ENCODE results near the gene C1QTNF6.

DNA sequence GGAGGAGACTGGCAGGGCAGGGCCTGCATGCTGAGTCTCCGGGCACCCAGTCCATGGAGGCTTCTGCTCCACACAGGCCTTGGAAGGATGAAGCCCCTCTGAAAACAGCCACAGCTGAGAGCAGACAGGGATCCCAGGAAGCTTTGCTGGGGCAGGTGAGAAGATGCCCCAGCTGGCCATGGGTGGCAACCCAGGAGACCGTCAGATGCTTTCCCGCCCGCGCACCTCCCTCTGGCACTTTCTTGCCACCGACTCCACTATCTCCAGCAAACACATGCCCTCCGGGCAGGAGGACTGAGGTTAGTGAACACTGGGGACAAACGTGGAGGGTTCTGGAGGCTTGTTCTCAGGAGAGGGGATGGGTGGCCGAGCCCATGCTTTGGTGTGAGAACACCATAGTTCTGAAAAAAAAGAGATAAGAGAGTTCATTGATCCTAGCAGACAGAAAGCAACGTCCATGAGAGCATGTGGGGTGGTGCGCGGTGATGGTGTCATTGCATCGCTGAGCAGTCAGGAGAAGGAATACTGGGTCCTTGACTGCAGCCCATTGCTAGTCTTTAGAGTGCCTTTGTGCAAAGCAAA is 2.3 kb downstream of the C1QTNF6 start:
- TF ChIP-seq, protein P1, sequence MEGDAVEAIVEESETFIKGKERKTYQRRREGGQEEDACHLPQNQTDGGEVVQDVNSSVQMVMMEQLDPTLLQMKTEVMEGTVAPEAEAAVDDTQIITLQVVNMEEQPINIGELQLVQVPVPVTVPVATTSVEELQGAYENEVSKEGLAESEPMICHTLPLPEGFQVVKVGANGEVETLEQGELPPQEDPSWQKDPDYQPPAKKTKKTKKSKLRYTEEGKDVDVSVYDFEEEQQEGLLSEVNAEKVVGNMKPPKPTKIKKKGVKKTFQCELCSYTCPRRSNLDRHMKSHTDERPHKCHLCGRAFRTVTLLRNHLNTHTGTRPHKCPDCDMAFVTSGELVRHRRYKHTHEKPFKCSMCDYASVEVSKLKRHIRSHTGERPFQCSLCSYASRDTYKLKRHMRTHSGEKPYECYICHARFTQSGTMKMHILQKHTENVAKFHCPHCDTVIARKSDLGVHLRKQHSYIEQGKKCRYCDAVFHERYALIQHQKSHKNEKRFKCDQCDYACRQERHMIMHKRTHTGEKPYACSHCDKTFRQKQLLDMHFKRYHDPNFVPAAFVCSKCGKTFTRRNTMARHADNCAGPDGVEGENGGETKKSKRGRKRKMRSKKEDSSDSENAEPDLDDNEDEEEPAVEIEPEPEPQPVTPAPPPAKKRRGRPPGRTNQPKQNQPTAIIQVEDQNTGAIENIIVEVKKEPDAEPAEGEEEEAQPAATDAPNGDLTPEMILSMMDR (IDR thresholded peaks at IDR 0.05) = no peak
- TF ChIP-seq POLR2AphosphoS5 (IDR thresholded peaks at IDR 0.05; ENCODE audit: low read depth, low read length) = no peak
- TF ChIP-seq, protein P2, sequence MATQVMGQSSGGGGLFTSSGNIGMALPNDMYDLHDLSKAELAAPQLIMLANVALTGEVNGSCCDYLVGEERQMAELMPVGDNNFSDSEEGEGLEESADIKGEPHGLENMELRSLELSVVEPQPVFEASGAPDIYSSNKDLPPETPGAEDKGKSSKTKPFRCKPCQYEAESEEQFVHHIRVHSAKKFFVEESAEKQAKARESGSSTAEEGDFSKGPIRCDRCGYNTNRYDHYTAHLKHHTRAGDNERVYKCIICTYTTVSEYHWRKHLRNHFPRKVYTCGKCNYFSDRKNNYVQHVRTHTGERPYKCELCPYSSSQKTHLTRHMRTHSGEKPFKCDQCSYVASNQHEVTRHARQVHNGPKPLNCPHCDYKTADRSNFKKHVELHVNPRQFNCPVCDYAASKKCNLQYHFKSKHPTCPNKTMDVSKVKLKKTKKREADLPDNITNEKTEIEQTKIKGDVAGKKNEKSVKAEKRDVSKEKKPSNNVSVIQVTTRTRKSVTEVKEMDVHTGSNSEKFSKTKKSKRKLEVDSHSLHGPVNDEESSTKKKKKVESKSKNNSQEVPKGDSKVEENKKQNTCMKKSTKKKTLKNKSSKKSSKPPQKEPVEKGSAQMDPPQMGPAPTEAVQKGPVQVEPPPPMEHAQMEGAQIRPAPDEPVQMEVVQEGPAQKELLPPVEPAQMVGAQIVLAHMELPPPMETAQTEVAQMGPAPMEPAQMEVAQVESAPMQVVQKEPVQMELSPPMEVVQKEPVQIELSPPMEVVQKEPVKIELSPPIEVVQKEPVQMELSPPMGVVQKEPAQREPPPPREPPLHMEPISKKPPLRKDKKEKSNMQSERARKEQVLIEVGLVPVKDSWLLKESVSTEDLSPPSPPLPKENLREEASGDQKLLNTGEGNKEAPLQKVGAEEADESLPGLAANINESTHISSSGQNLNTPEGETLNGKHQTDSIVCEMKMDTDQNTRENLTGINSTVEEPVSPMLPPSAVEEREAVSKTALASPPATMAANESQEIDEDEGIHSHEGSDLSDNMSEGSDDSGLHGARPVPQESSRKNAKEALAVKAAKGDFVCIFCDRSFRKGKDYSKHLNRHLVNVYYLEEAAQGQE (IDR thresholded peaks at IDR 0.05; ENCODE audit: insufficient read depth in 1 of 2, low read depth in 2 of 2, low read length in 1 of 2) = no peak
- TF ChIP-seq SIN3A (IDR thresholded peaks at IDR 0.05; ENCODE audit: borderline replicate concordance, insufficient read depth, low read depth, low read length) = no peak

Measured in Panc1 (cell line).